OCI-LY1 (cell line): ENCODE measurements around the gene CNTNAP2.

Experiments
- H2AFZ ChIP-seq: fragments of 200-600 bp; sonication (generic), shearing (Covaris generic); 2 replicates; pipeline ENCODE4 v1.6.0; 2014; ENCODE audit warnings: antibody characterized with exemption, mild to moderate bottlenecking, low read length
- H3F3A ChIP-seq: fragments of 200-600 bp; sonication (generic), shearing (Covaris generic); 2 replicates; pipeline ENCODE4 v1.6.0; 2014; ENCODE audit warnings: mild to moderate bottlenecking, antibody characterized with exemption, low read length, moderate library complexity; ENCODE audit not compliant: insufficient read depth
- H3K27ac ChIP-seq: fragments of 200-600 bp; sonication (generic); 2 replicates; pipeline ENCODE4 v1.5.1; 2014; ENCODE audit warnings: low read length, mixed run types, mild to moderate bottlenecking, low read depth; ENCODE audit not compliant: poor library complexity, severe bottlenecking
- H3K27me3 ChIP-seq: fragments of 200-600 bp; sonication (generic); 2 replicates; pipeline ENCODE4 v1.6.0; 2014; ENCODE audit warnings: antibody characterized with exemption, mild to moderate bottlenecking, low read length, moderate library complexity; ENCODE audit not compliant: insufficient read depth
- H3K36me3 ChIP-seq: fragments of 200-600 bp; sonication (generic); 2 replicates; pipeline ENCODE4 v1.6.1; 2014; ENCODE audit warnings: mild to moderate bottlenecking, antibody characterized with exemption, low read length, moderate library complexity, mixed read lengths; ENCODE audit not compliant: insufficient read depth
- H3K4me1 ChIP-seq: fragments of 200-600 bp; sonication (generic); 2 replicates; pipeline ENCODE4 v1.5.1; 2014; ENCODE audit warnings: mild to moderate bottlenecking, low read length, moderate library complexity; ENCODE audit not compliant: insufficient read depth, severe bottlenecking
- H3K4me2 ChIP-seq: fragments of 200-600 bp; sonication (generic), shearing (Covaris generic); 2 replicates; pipeline ENCODE4 v1.6.1; 2014; ENCODE audit warnings: low read length
- H3K4me3 ChIP-seq: fragments of 200-600 bp; sonication (generic); 2 replicates; pipeline ENCODE4 v1.5.1; 2014; ENCODE audit warnings: low read length, low read depth, mild to moderate bottlenecking, mixed read lengths; ENCODE audit not compliant: poor library complexity, severe bottlenecking
- H3K79me2 ChIP-seq: fragments of 200-600 bp; shearing (Covaris generic); 2 replicates; pipeline ENCODE4 v1.6.1; 2016; ENCODE audit warnings: mixed run types, low read length, mixed read lengths; ENCODE audit not compliant: insufficient read depth
- H3K9ac ChIP-seq: fragments of 200-600 bp; sonication (generic), shearing (Covaris generic); 2 replicates; pipeline ENCODE4 v1.6.1; 2014; ENCODE audit warnings: mild to moderate bottlenecking, low read length, mixed read lengths
- H3K9me2 ChIP-seq: fragments of 200-600 bp; sonication (generic), shearing (Covaris generic); 2 replicates; pipeline ENCODE4 v1.6.1; 2014; ENCODE audit warnings: low read depth, mild to moderate bottlenecking, low read length, mixed read lengths
- H3K9me3 ChIP-seq: fragments of 200-600 bp; shearing (Covaris generic); 2 replicates; pipeline ENCODE4 v1.6.1; 2014; ENCODE audit warnings: low read length, mixed read lengths
- H4K20me1 ChIP-seq: fragments of 200-600 bp; sonication (generic), shearing (Covaris generic); 2 replicates; pipeline ENCODE4 v1.6.0; 2016; ENCODE audit warnings: mild to moderate bottlenecking, low read length; ENCODE audit not compliant: insufficient read depth
- CTCF ChIP-seq: fragments of 200-600 bp; sonication (generic), shearing (Covaris generic); IDR thresholded peaks from 2 replicates; pipeline ENCODE4 v1.5.1; 2017; ENCODE audit warnings: mild to moderate bottlenecking, antibody characterized with exemption, low read length, moderate library complexity, mixed read lengths
- EZH2 ChIP-seq: fragments of 200-600 bp; sonication (generic), shearing (Covaris generic); IDR thresholded peaks from 2 replicates; pipeline ENCODE4 v1.8.0; 2017; ENCODE audit warnings: borderline replicate concordance, mixed run types, mild to moderate bottlenecking, antibody characterized with exemption, low read length, moderate library complexity, mixed read lengths

The CNTNAP2 gene

DNA sequence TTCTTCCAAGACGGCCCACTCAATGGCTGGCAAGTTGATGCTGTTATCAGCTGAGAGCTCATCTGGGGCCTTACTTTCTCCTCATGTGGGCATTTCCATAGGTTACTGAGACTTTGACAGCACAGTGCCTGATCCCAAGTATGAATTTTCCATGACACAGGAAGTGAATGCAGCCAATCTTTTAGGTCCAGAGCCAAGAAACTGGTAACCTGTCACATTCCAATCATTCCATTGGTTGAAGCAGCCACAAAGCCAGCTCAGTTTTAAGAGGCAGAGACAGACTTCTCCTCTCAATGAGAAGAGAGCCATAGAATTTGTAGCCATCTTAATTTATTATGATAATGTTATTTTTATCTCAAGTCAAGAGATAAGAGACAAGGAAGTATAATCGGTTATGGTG lies 775.5 kb downstream of the CNTNAP2 start:
- Histone ChIP-seq H3K9me2 (no peaks in the 10 kb centered on the region), H3K36me3 (no peaks in the 10 kb centered on the region), H3K27me3 (no peaks in the 10 kb centered on the region), H3K4me3 (no peak overlapping the region), H4K20me1 (no peaks in the 10 kb centered on the region), H3K9ac (no peak overlapping the region), H3K9me3 (no peaks in the 10 kb centered on the region), H3F3A (0 out of 2 replicates have a peak, but pooled peaks cover 2% of the 10 kb centered on the region), H2AFZ (no peak overlapping the region), H3K79me2 (no peaks in the 10 kb centered on the region), H3K27ac (no peak overlapping the region), H3K4me1 (peaks cover 20% of the 10 kb centered on the region), H3K4me2 (no peak overlapping the region)
- TF ChIP-seq EZH2 (no peak), CTCF (no peak)

DNA sequence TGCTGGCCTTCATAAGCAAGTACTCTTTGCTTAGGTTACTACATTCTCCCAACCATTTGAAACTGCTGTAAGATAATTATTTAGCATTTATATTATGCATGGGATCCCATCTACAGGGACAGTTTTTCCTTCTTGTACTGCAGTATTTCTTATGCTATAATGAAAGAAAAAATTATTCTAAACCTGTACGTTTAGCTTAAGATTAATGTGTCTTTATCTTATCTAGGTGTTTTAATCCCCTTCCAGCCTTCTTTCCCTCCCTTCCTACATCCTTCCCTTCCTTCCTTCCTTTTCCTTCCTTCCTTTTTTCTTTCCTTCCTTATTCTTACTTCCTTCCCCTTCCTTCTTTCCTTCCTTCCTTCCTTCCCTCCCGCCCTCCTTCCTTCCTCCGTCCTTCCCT lies 778.3 kb downstream of the CNTNAP2 start:
- H4K20me1 ChIP-seq: no peaks in the 10 kb centered on the region
- no peak overlapping the region for H3K4me3 ChIP-seq
- H3F3A ChIP-seq: 0 out of 2 replicates have a peak, but pooled peaks cover 2% of the 10 kb centered on the region
- H3K36me3 ChIP-seq: no peaks in the 10 kb centered on the region
- H3K27ac ChIP-seq: no peak overlapping the region
- no peaks in the 10 kb centered on the region for H3K27me3 ChIP-seq
- no peak overlapping the region for H2AFZ ChIP-seq
- H3K9me2 ChIP-seq: no peaks in the 10 kb centered on the region
- peaks cover 25% of the 10 kb centered on the region for H3K4me1 ChIP-seq
- no peak overlapping the region for H3K4me2 ChIP-seq
- no peak overlapping the region for H3K9ac ChIP-seq
- no peaks in the 10 kb centered on the region for H3K79me2 ChIP-seq
- H3K9me3 ChIP-seq: no peaks in the 10 kb centered on the region
- TF ChIP-seq CTCF: no peak
- no peak for TF ChIP-seq EZH2

- Histone ChIP-seq H3K27me3 (no peaks in the 10 kb centered on the region), H3K36me3 (peaks cover 5% of the 10 kb centered on the region), H3K9me2 (no peaks in the 10 kb centered on the region), H3K4me2 (no peak overlapping the region), H3K9me3 (peaks cover 28% of the 10 kb centered on the region), H3K4me3 (no peak overlapping the region), H4K20me1 (no peaks in the 10 kb centered on the region), H3K9ac (no peak overlapping the region), H3K27ac (no peak overlapping the region), H3F3A (no peaks in the 10 kb centered on the region), H2AFZ (peak overlapping the region; percentile 65), H3K79me2 (no peaks in the 10 kb centered on the region), H3K4me1 (peaks cover 11% of the 10 kb centered on the region)
- TF ChIP-seq EZH2 (no peak), CTCF (no peak)
These were observed 785.7 kb downstream of the CNTNAP2 start for GRCh38 chr7:146902266-146902665.
